Trophoblast cell (in vitro differentiated cells and primary cell): ENCODE measurements around the gene MYCBP.

Experiments used
- DNase-seq, 2 donors: peaks; one replicate each; pipeline ENCODE4 v3.0.0-alpha.2; 2016
- H2AFZ ChIP-seq: 2 replicates; pipeline ENCODE4 v1.6.1; 2013; ENCODE audit warnings: low read length, moderate library complexity, mild to moderate bottlenecking; ENCODE audit not compliant: insufficient read depth, poor library complexity
- H2AK5ac ChIP-seq: 2 replicates; pipeline ENCODE4 v1.6.1; 2013; ENCODE audit warnings: mild to moderate bottlenecking, low read length
- H2BK120ac ChIP-seq: 2 replicates; pipeline ENCODE4 v1.6.1; 2013; ENCODE audit warnings: low read length, mild to moderate bottlenecking, moderate library complexity; ENCODE audit not compliant: insufficient read depth, poor library complexity
- H2BK12ac ChIP-seq: 2 replicates; pipeline ENCODE4 v1.6.1; 2013; ENCODE audit warnings: mild to moderate bottlenecking, low read length, moderate library complexity
- H2BK5ac ChIP-seq: 2 replicates; pipeline ENCODE4 v1.6.1; 2013; ENCODE audit warnings: low read length, low read depth, moderate library complexity, mild to moderate bottlenecking; ENCODE audit not compliant: poor library complexity
- H3K14ac ChIP-seq: 2 replicates; pipeline ENCODE4 v1.6.1; 2013; ENCODE audit warnings: mild to moderate bottlenecking, low read length
- H3K18ac ChIP-seq: 2 replicates; pipeline ENCODE4 v1.6.1; 2013; ENCODE audit warnings: mild to moderate bottlenecking, low read length
- H3K23ac ChIP-seq: 2 replicates; pipeline ENCODE4 v1.6.1; 2013; ENCODE audit warnings: low read length
- H3K27ac ChIP-seq: 2 replicates; pipeline ENCODE4 v1.5.1; 2013; ENCODE audit warnings: low read depth, mild to moderate bottlenecking, inconsistent platforms, low read length, moderate library complexity
- H3K27me3 ChIP-seq: 2 replicates; pipeline ENCODE4 v1.6.1; 2013; ENCODE audit warnings: inconsistent platforms, mild to moderate bottlenecking, low read length, moderate library complexity; ENCODE audit not compliant: insufficient read depth
- H3K36me3 ChIP-seq, 2 experiments: 1 replicate in 1 of 2; 2 replicates in 1 of 2; pipeline ENCODE4 v1.6.1; 2013; ENCODE audit warnings: low read length in 2 of 2, mild to moderate bottlenecking in 2 of 2, moderate library complexity in 1 of 2; ENCODE audit not compliant: insufficient read depth in 2 of 2, control insufficient read depth in 1 of 2
- H3K4ac ChIP-seq: 2 replicates; pipeline ENCODE4 v1.6.1; 2013; ENCODE audit warnings: low read depth, mild to moderate bottlenecking, low read length, moderate library complexity
- H3K4me1 ChIP-seq, 2 experiments: 1 replicate in 1 of 2; 2 replicates in 1 of 2; pipeline ENCODE4 v1.6.1; 2013; ENCODE audit warnings: low read length in 2 of 2, mild to moderate bottlenecking in 2 of 2, moderate library complexity in 1 of 2; ENCODE audit not compliant: insufficient read depth in 2 of 2, control insufficient read depth in 1 of 2
- H3K4me2 ChIP-seq: 2 replicates; pipeline ENCODE4 v1.6.1; 2013; ENCODE audit warnings: inconsistent platforms, mild to moderate bottlenecking, low read length, moderate library complexity
- H3K4me3 ChIP-seq: 2 replicates; pipeline ENCODE4 v1.5.1; 2013; ENCODE audit warnings: mild to moderate bottlenecking, low read depth, low read length, inconsistent platforms
- H3K79me1 ChIP-seq: one replicate; pipeline ENCODE4 v1.6.1; 2013; ENCODE audit warnings: low read length
- H3K79me2 ChIP-seq: 2 replicates; pipeline ENCODE4 v1.6.1; 2013; ENCODE audit warnings: low read length, mild to moderate bottlenecking; ENCODE audit not compliant: control insufficient read depth, insufficient read depth, poor library complexity
- H3K9ac ChIP-seq: 2 replicates; pipeline ENCODE4 v1.6.1; 2013; ENCODE audit warnings: mild to moderate bottlenecking, low read length
- H3K9me3 ChIP-seq: 2 replicates; pipeline ENCODE4 v1.6.1; 2013; ENCODE audit warnings: low read depth, mild to moderate bottlenecking, control low read depth, inconsistent platforms, low read length; ENCODE audit not compliant: insufficient read depth
- H4K12ac ChIP-seq: 2 replicates; pipeline ENCODE4 v1.6.1; 2013; ENCODE audit warnings: low read depth, mild to moderate bottlenecking, low read length, moderate library complexity
- H4K8ac ChIP-seq: 2 replicates; pipeline ENCODE4 v1.6.1; 2013; ENCODE audit warnings: low read depth, mild to moderate bottlenecking, low read length, moderate library complexity
- H4K91ac ChIP-seq: one replicate; pipeline ENCODE4 v1.6.1; 2013; ENCODE audit warnings: low read depth, mild to moderate bottlenecking, low read length, moderate library complexity
- WGBS: extraction: QIAGEN DNeasy Blood & Tissue Kit; methylation state at CpG from one replicate; pipeline ENCODE4 v1.1.7; 2013; ENCODE audit warnings: missing lambda C conversion rate; ENCODE audit not compliant: insufficient read length, insufficient coverage; ENCODE audit errors: extremely low coverage; 5-methylcytosine and 5-hydroxymethylcytosine counted together

MYCBP gene

DNA sequence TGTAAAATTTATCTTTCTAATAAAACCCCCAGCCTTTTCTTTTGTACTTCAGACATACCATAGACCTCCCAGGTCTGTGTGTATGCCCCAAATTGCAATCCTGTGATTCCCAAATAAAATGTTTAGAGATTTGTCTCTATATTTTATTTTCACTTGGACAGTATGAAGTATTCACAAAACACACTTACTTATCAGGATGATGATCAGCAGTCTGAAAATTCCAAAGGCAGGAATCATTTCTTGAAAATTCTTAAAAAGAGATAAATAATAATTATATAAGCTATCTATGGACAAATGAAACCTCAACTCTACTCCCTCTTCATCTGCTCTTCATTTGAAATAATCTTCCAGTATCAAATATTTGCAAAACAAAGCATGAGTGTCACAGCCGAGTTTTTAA is 19.8 kb upstream of the MYCBP start:
- Histone ChIP-seq H3K79me2 (no peaks in the 10 kb centered on the region), H3K23ac (no peak overlapping the region), H3K18ac (no peak overlapping the region), H4K8ac (no peak overlapping the region), H2BK120ac (no peak overlapping the region), H3K36me3 (no peaks in the 10 kb centered on the region), H3K27ac (no peak overlapping the region), H4K12ac (no peak overlapping the region), H3K4me1 (peaks cover 2 to 3% of the 10 kb centered on the region in 2 experiments), H3K79me1 (no peaks in the 10 kb centered on the region), H3K9ac (no peak overlapping the region), H3K4me2 (no peak overlapping the region), H3K9me3 (no peaks in the 10 kb centered on the region), H2BK12ac (no peak overlapping the region), H2BK5ac (no peak overlapping the region), H3K4ac (no peak overlapping the region), H4K91ac (no peak overlapping the region), H3K14ac (no peak overlapping the region), H2AFZ (no peak overlapping the region), H3K27me3 (no peaks in the 10 kb centered on the region), H2AK5ac (no peak overlapping the region), H3K4me3 (no peak overlapping the region)
- DNase-seq, result peak in 1 of 2 donors; percentile 68
- WGBS, result no CpG with 5 or more reads among the region's 1 CpG

DNA sequence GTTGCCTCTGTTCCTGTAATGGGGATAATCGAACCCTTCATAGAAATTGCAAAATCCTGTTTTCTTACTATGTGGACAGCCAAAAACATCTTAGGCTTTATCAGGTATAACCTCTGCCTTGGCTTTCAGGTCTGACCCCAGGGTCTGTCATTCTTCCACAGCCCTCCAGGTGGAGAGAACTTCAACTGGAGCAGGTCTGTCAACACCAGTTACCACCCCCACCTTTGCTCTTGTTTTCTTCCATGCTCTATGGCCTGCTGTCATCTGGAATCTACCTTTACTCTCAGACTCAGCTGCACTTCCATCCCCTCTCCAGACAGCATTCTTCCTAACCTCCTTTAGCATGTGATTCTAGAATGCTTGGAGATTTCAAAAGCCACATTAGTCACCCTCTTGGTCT is 18.6 kb upstream of the MYCBP start:
- DNase-seq, result peak; percentile 91 to 94

DNA sequence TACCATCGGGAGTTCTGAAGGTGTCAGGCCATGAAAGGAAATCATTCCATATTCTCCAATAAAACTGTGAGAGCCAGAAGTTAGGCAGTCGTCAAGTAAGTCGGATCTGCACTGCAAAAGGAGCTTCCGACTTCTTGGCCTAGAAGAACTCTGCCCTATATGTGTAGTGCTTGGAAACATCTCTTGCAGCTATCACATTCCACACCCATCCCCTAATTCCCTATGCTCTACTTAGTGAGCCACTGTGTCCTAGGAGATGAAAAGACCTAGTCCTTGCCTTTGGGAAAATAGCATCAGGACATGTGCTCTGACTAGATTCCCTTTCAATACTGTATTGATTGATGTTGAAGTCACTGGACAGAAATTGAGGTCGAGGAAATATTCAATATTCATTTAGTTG is 16.4 kb upstream of the MYCBP start:
- H3K36me3 ChIP-seq, result no peaks in the 10 kb centered on the region
- H2BK5ac ChIP-seq, result no peak overlapping the region
- H4K8ac ChIP-seq, result no peak overlapping the region
- H3K18ac ChIP-seq, result no peak overlapping the region
- DNase-seq, result peak; percentile 68 to 81
- no peak overlapping the region for H2BK120ac ChIP-seq
- no peak overlapping the region for H4K12ac ChIP-seq
- no peak overlapping the region for H3K4me3 ChIP-seq
- no peak overlapping the region for H4K91ac ChIP-seq
- no peaks in the 10 kb centered on the region for H3K9me3 ChIP-seq
- no peak overlapping the region for H2BK12ac ChIP-seq
- H3K23ac ChIP-seq, result peak overlapping the region; percentile 74
- no peak overlapping the region for H2AK5ac ChIP-seq
- H3K4ac ChIP-seq, result no peak overlapping the region
- no peak overlapping the region for H3K14ac ChIP-seq
- no peaks in the 10 kb centered on the region for H3K27me3 ChIP-seq
- no peaks in the 10 kb centered on the region for H3K79me2 ChIP-seq
- peak overlapping the region; percentile 74 for H3K9ac ChIP-seq
- H3K4me1 ChIP-seq, result peaks cover 2 to 3% of the 10 kb centered on the region in 2 experiments
- WGBS, result no CpG with 5 or more reads among the region's 5 CpGs
- no peak overlapping the region for H2AFZ ChIP-seq
- H3K4me2 ChIP-seq, result no peak overlapping the region
- no peak overlapping the region for H3K27ac ChIP-seq
- no peaks in the 10 kb centered on the region for H3K79me1 ChIP-seq

More for the DNA sequence above, 18.6 kb upstream of the MYCBP start:
- no peak overlapping the region for H2AK5ac ChIP-seq
- H3K79me1 ChIP-seq, result no peaks in the 10 kb centered on the region
- no peak overlapping the region for H3K4me3 ChIP-seq
- H3K4ac ChIP-seq, result no peak overlapping the region
- no peak overlapping the region for H2AFZ ChIP-seq
- H3K9ac ChIP-seq, result no peak overlapping the region
- no peak overlapping the region for H4K12ac ChIP-seq
- H3K27ac ChIP-seq, result no peak overlapping the region
- no peak overlapping the region for H3K4me2 ChIP-seq
- H3K14ac ChIP-seq, result no peak overlapping the region
- H2BK5ac ChIP-seq, result no peak overlapping the region
- H4K8ac ChIP-seq, result no peak overlapping the region
- no peaks in the 10 kb centered on the region for H3K79me2 ChIP-seq
- no peak overlapping the region for H3K18ac ChIP-seq
- H3K23ac ChIP-seq, result no peak overlapping the region
- H2BK12ac ChIP-seq, result no peak overlapping the region
- H3K4me1 ChIP-seq, result peaks cover 2 to 3% of the 10 kb centered on the region in 2 experiments
- no peak overlapping the region for H2BK120ac ChIP-seq
- no peaks in the 10 kb centered on the region for H3K36me3 ChIP-seq
- no peak overlapping the region for H4K91ac ChIP-seq
- no peaks in the 10 kb centered on the region for H3K9me3 ChIP-seq
- WGBS, result no CpG with 5 or more reads among the region's 1 CpG
- no peaks in the 10 kb centered on the region for H3K27me3 ChIP-seq

DNA sequence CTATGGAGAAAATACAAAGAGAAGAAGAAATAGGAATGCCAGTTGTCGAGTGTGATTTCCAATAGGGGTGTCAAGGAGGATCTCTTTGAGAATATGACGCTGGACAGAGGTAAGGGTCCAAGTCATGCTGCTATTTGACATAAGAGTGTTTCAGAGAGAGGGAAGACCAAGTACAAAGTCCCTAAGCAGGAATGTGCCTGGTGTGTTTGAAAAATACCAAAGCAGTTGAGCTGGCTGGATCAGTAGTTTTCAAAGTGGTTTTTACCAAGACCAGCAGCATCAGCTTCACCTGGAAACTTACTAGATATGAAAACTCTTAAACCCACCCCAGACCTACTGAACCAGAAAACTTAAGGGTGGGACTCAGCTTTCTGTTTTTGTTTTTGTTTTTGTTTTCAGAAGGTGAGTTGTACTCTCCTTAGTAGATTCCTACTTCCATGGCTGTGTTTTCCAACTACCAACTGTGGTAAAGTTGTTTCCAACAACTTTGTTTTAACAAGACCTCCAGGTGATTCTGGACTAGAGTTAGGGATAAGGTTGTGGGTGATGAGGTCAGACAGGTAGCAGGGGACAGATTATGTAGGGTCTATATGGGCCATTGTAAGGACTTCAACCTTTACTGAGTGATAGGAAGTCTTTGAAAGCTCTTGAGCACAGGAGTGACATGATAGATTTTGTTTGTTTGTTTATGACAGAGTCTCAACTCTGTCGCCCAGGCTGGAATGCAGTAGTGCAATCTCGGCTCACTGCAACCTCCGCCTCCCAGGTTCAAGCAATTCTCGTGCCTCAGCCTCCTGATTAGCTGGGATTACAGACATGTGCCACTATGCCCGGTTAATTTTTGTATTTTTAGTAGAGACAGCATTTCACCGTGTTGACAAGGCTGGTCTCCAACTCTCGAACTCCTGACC is 15.5 kb upstream of the MYCBP start:
- Histone ChIP-seq H2AK5ac (no peak overlapping the region), H2BK5ac (no peak overlapping the region), H3K4me3 (no peak overlapping the region)

More for the DNA sequence above, 15.5 kb upstream of the MYCBP start:
- H3K4me2 ChIP-seq, result no peak overlapping the region
- peaks cover 2 to 3% of the 10 kb centered on the region in 2 experiments for H3K4me1 ChIP-seq
- DNase-seq, result peak; percentile 69 to 86
- no peak overlapping the region for H2BK120ac ChIP-seq
- H3K4ac ChIP-seq, result no peak overlapping the region
- no peaks in the 10 kb centered on the region for H3K36me3 ChIP-seq
- no peak overlapping the region for H3K27ac ChIP-seq
- no peaks in the 10 kb centered on the region for H3K79me1 ChIP-seq
- no peak overlapping the region for H3K18ac ChIP-seq
- no peak overlapping the region for H2AFZ ChIP-seq
- H3K79me2 ChIP-seq, result no peaks in the 10 kb centered on the region
- H3K23ac ChIP-seq, result no peak overlapping the region
- no peak overlapping the region for H3K14ac ChIP-seq
- no CpG with 5 or more reads among the region's 9 CpGs for WGBS
- no peak overlapping the region for H4K8ac ChIP-seq
- no peaks in the 10 kb centered on the region for H3K27me3 ChIP-seq
- H2BK12ac ChIP-seq, result no peak overlapping the region
- H4K12ac ChIP-seq, result no peak overlapping the region
- H3K9me3 ChIP-seq, result no peaks in the 10 kb centered on the region
- no peak overlapping the region for H3K9ac ChIP-seq
- H4K91ac ChIP-seq, result no peak overlapping the region
